ENCODE data around the gene MKKS. TPM values are rescaled to one million over a fixed set of nuclear protein-coding genes. Genes with fewer than 3 reads are reported as not detected.

MKKS gene
- total RNA-seq, 1 experiment from 2014 or later = 12.1 TPM

DNA sequence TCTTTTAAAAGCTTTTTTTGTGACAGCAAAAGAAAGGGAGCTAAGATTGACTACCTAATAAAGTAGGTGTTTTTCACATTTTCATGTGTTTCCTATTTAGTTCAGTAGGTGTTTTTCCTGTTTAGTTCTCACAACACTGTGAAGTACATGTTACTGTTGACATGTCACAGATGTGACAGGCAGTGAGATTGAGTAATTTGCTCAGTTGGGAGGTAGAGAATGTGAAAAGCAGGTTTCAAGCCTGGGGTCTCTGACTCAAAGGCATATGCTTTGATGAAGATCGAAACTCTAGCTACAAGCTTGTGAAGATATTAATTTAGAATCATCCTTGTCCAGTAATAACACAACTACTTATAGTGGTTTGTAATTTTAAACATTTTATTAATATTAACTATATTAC, 44.2 kb upstream of the MKKS start:
- no peaks in the 10 kb centered on the region for H3K4me1 Mint-ChIP-seq (ENCODE audit: low read depth, unreplicated experiment)
- intact Hi-C loops (cut with micrococcal nuclease; ENCODE audit: unreplicated experiment) = no loop called here
- no peaks in the 10 kb centered on the region for H3K9me3 Mint-ChIP-seq (ENCODE audit: low read depth, unreplicated experiment)
- no peak overlapping the region for H3K27ac Mint-ChIP-seq (ENCODE audit: unreplicated experiment)
- TF ChIP-seq, protein P1, sequence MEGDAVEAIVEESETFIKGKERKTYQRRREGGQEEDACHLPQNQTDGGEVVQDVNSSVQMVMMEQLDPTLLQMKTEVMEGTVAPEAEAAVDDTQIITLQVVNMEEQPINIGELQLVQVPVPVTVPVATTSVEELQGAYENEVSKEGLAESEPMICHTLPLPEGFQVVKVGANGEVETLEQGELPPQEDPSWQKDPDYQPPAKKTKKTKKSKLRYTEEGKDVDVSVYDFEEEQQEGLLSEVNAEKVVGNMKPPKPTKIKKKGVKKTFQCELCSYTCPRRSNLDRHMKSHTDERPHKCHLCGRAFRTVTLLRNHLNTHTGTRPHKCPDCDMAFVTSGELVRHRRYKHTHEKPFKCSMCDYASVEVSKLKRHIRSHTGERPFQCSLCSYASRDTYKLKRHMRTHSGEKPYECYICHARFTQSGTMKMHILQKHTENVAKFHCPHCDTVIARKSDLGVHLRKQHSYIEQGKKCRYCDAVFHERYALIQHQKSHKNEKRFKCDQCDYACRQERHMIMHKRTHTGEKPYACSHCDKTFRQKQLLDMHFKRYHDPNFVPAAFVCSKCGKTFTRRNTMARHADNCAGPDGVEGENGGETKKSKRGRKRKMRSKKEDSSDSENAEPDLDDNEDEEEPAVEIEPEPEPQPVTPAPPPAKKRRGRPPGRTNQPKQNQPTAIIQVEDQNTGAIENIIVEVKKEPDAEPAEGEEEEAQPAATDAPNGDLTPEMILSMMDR (IDR thresholded peaks at IDR 0.05; ENCODE audit: unreplicated experiment) = no peak
- H3K36me3 Mint-ChIP-seq (ENCODE audit: insufficient read depth, unreplicated experiment) = no peaks in the 10 kb centered on the region
- H3K4me3 Mint-ChIP-seq (ENCODE audit: low read depth, unreplicated experiment) = no peak overlapping the region
- H3K27me3 Mint-ChIP-seq (ENCODE audit: unreplicated experiment) = no peaks in the 10 kb centered on the region
- no peak for DNase-seq
- no TSS peak for BruUV-seq (replicated peaks)
- CTCF ChIA-PET = no interaction called here

GRCh38 chr20:10476319-10476724, 42.3 kb upstream of the MKKS start:
- TF ChIP-seq, protein P1 (IDR thresholded peaks at IDR 0.05; ENCODE audit: unreplicated experiment) = no peak
- no peak overlapping the region for H3K27ac Mint-ChIP-seq (ENCODE audit: unreplicated experiment)
- no peaks in the 10 kb centered on the region for H3K9me3 Mint-ChIP-seq (ENCODE audit: low read depth, unreplicated experiment)
- intact Hi-C loops (cut with micrococcal nuclease; ENCODE audit: unreplicated experiment) = no loop called here
- H3K4me3 Mint-ChIP-seq (ENCODE audit: low read depth, unreplicated experiment) = no peak overlapping the region
- no peaks in the 10 kb centered on the region for H3K36me3 Mint-ChIP-seq (ENCODE audit: insufficient read depth, unreplicated experiment)
- no peaks in the 10 kb centered on the region for H3K4me1 Mint-ChIP-seq (ENCODE audit: low read depth, unreplicated experiment)
- H3K27me3 Mint-ChIP-seq (ENCODE audit: unreplicated experiment) = no peaks in the 10 kb centered on the region
- no peak for DNase-seq
- CTCF ChIA-PET = no interaction called here
- BruUV-seq (replicated peaks) = no TSS peak

DNA sequence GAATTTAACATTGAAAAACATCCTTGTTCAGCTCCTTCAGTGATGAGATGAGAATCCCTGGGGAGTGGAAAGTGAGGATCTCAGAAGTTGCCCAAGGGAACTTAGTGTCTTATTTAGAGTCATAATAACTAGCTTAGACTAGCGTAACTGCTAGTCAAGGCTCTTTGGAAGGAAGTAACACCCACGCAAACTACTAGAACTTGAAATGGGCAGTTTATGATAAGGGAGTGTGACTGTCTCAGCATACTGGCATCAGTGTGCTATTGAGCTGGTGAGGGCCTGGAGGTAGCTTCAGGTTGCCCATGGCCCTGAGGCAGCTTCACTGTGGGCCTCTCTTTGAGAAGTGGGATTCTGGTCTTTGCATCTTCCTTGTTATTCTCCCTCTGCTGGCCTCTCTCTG, 41.2 kb upstream of the MKKS start:
- intact Hi-C loops (cut with micrococcal nuclease; ENCODE audit: unreplicated experiment) = no loop called here
- H3K27ac Mint-ChIP-seq (ENCODE audit: unreplicated experiment) = no peak overlapping the region
- CTCF ChIA-PET = no interaction called here
- no peaks in the 10 kb centered on the region for H3K9me3 Mint-ChIP-seq (ENCODE audit: low read depth, unreplicated experiment)
- BruUV-seq (replicated peaks) = no TSS peak
- no peak overlapping the region for H3K4me3 Mint-ChIP-seq (ENCODE audit: low read depth, unreplicated experiment)
- H3K27me3 Mint-ChIP-seq (ENCODE audit: unreplicated experiment) = no peaks in the 10 kb centered on the region
- TF ChIP-seq, protein P1 (IDR thresholded peaks at IDR 0.05; ENCODE audit: unreplicated experiment) = no peak
- DNase-seq = no peak
- H3K36me3 Mint-ChIP-seq (ENCODE audit: insufficient read depth, unreplicated experiment) = no peaks in the 10 kb centered on the region
- no peaks in the 10 kb centered on the region for H3K4me1 Mint-ChIP-seq (ENCODE audit: low read depth, unreplicated experiment)

GRCh38 chr20:10474606-10475184, 40.7 kb upstream of the MKKS start:
- TF ChIP-seq, protein P1 (IDR thresholded peaks at IDR 0.05; ENCODE audit: unreplicated experiment) = no peak
- intact Hi-C loops (cut with micrococcal nuclease; ENCODE audit: unreplicated experiment) = no loop called here
- Mint-ChIP-seq H3K4me3 (ENCODE audit: low read depth, unreplicated experiment) (no peak overlapping the region), H3K9me3 (ENCODE audit: low read depth, unreplicated experiment) (no peaks in the 10 kb centered on the region), H3K27ac (ENCODE audit: unreplicated experiment) (no peak overlapping the region), H3K4me1 (ENCODE audit: low read depth, unreplicated experiment) (no peaks in the 10 kb centered on the region), H3K27me3 (ENCODE audit: unreplicated experiment) (no peaks in the 10 kb centered on the region), H3K36me3 (ENCODE audit: insufficient read depth, unreplicated experiment) (no peaks in the 10 kb centered on the region)
- no TSS peak for BruUV-seq (replicated peaks)
- CTCF ChIA-PET = no interaction called here
- DNase-seq = no peak

All from Calu3 (cell line).